ENCODE results near the gene ATP6V0B.

- TF ChIP-seq CTCF (IDR thresholded peaks at IDR 0.05): no peak
- TF ChIP-seq ZFX (IDR thresholded peaks at IDR 0.05; ENCODE audit: borderline replicate concordance): no peak
Measured at GRCh38 chr1:44025816-44026215, 51.1 kb downstream of the ATP6V0B start.

Measured in 22Rv1 (cell line).